Naive thymus-derived CD4-positive, alpha-beta T cell (primary cell): ENCODE data around the gene GGACT. TPM values are rescaled to one million over a fixed set of nuclear protein-coding genes. Genes with fewer than 3 reads are reported as not detected.

Experiments
- ATAC-seq: fragments of 150-1000 bp; cut with Tn5 transposase; 2 replicates; pipeline ENCODE4 v1.10.0; 2021; ENCODE audit warnings: mild to moderate bottlenecking, moderate library complexity
- CTCF ChIA-PET: fragments of 350-600 bp; sonication (Branson Sonifier 250); formaldehyde crosslinking; loops from one replicate; lab custom pipeline; 2021; ENCODE audit warnings: antibody characterized with exemption; lab: Charles Lee
- POLR2A ChIA-PET: fragments of 350-600 bp; sonication (Branson Sonifier 250); formaldehyde crosslinking; loops from one replicate; lab custom pipeline; 2021; ENCODE audit warnings: antibody characterized with exemption, inconsistent platforms; lab: Charles Lee
- DNase-seq, 9 donors: peaks; one replicate each; pipeline versions ENCODE4 v3.0.0 to v3.0.0-alpha.2; 2020 to 2022; ENCODE audit warnings: mixed read lengths in 1 of 9
- H3K27ac ChIP-seq: one replicate; pipeline ENCODE4 v1.7.0; 2013; ENCODE audit warnings: mild to moderate bottlenecking, low read depth, low read length, moderate library complexity
- H3K27me3 ChIP-seq, 2 donors: one replicate each; pipeline ENCODE4 v1.7.0; 2013; ENCODE audit warnings: low read length in 2 of 2, mild to moderate bottlenecking in 2 of 2, moderate library complexity in 2 of 2; ENCODE audit not compliant: control insufficient read depth in 2 of 2, insufficient read depth in 2 of 2
- H3K36me3 ChIP-seq, 3 experiments: 1 replicate in 2 of 3; 2 replicates in 1 of 3; pipeline ENCODE4 v1.7.0; 2013; ENCODE audit warnings: low read length in 3 of 3, mild to moderate bottlenecking in 3 of 3, moderate library complexity in 1 of 3; ENCODE audit not compliant: insufficient read depth in 3 of 3, control insufficient read depth in 2 of 3
- H3K4me1 ChIP-seq, 2 donors: one replicate each; pipeline ENCODE4 v1.7.0; 2013; ENCODE audit warnings: low read length in 2 of 2, mild to moderate bottlenecking in 2 of 2, moderate library complexity in 1 of 2; ENCODE audit not compliant: control insufficient read depth in 2 of 2, insufficient read depth in 2 of 2
- H3K4me3 ChIP-seq: 2 replicates; pipeline ENCODE4 v1.7.0; 2013; ENCODE audit warnings: mild to moderate bottlenecking, low read length
- H3K9me3 ChIP-seq, 3 experiments: 1 replicate in 2 of 3; 2 replicates in 1 of 3; pipeline ENCODE4 v1.7.0; 2013; ENCODE audit warnings: low read length in 3 of 3; ENCODE audit not compliant: control insufficient read depth in 2 of 3
- H3K27ac Mint-ChIP-seq, 9 donors: one replicate each; pipeline ENCODE4 v1.8.0; 2020 to 2022; ENCODE audit warnings: mixed read lengths in 9 of 9, mild to moderate bottlenecking in 8 of 9, moderate library complexity in 5 of 9, inconsistent platforms in 2 of 9
- H3K27me3 Mint-ChIP-seq, 5 donors: one replicate each; pipeline ENCODE4 v1.8.0; 2021 to 2022; ENCODE audit warnings: mixed read lengths in 5 of 5, mild to moderate bottlenecking in 1 of 5
- H3K36me3 Mint-ChIP-seq, 5 donors: one replicate each; pipeline ENCODE4 v1.8.0; 2020 to 2022; ENCODE audit warnings: mixed read lengths in 5 of 5, mild to moderate bottlenecking in 3 of 5, inconsistent platforms in 1 of 5
- H3K4me1 Mint-ChIP-seq, 7 donors: one replicate each; pipeline ENCODE4 v1.8.0; 2020 to 2022; ENCODE audit warnings: mixed read lengths in 7 of 7, mild to moderate bottlenecking in 3 of 7, inconsistent platforms in 1 of 7
- H3K4me3 Mint-ChIP-seq, 10 donors: one replicate each; pipeline ENCODE4 v1.8.0; 2020 to 2022; ENCODE audit warnings: mild to moderate bottlenecking in 10 of 10, mixed read lengths in 10 of 10, moderate library complexity in 6 of 10, inconsistent platforms in 2 of 10
- H3K9me3 Mint-ChIP-seq, 11 donors: one replicate each; pipeline ENCODE4 v1.8.0; 2020 to 2022; ENCODE audit warnings: mixed read lengths in 11 of 11, mild to moderate bottlenecking in 4 of 11, inconsistent platforms in 1 of 11, moderate library complexity in 1 of 11
- intact Hi-C, 2 donors: fragments of 100-400 bp; cut with micrococcal nuclease; formaldehyde crosslinking; loops; one replicate each; pipeline ENCODE4 v1.15.1; 2023
- polyA plus RNA-seq, 2 donors: library from polyadenylated mRNA; unstranded; fragments of 300-500 nt; fragmentation: Illumina TruSeq; gene quantifications; one replicate each; pipeline ENCODE4 v1.2.3, GENCODE V29; 2021
- total RNA-seq, 6 experiments: library from RNA in 5 of 6; stranded (reverse) in 5 of 6; gene quantifications; 1 replicate in 5 of 6; 2 replicates in 1 of 6; pipeline ENCODE4 v1.2.3 and lab custom pipeline; 2021 to 2026

GGACT gene
- total and polyA plus RNA-seq, 7 experiments from 2014 or later: 4.9 to 10.4 (median 7.4) TPM

DNA sequence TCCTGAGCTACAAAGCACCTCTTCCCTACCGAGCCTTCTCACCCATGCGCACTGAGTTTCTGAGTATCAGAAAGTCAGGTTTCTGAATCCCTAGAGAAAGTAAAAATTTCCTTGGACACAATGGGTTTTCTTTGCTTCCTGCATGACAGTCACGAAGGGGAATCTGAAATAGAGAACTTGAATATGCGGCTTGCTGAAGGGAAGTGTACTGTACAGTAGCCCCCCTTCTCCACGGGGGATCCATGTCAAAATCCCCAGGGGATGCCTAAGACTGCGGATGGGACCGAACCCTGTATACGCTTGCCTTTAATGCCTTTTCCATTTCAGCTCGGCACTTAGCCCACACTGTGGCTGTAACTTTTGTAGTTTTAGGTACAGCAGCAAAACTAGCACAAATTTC lies 107.9 kb downstream of the GGACT start:
- no peaks in the 10 kb centered on the region for H3K27me3 Mint-ChIP-seq
- ChIA-PET CTCF (no interaction called here), POLR2A (interaction anchor here (0.7 kb wide), 1 partner anchor 107 kb away, joined by 3 read pairs; no protein-coding TSS in a partner anchor)
- intact Hi-C loops: no loop called here
- peaks cover 0 to 24% (median 7%) of the 10 kb centered on the region in 7 donors for H3K4me1 Mint-ChIP-seq
- Histone ChIP-seq H3K27me3 (no peaks in the 10 kb centered on the region), H3K36me3 (no peaks in the 10 kb centered on the region), H3K4me3 (no peak overlapping the region), H3K27ac (no peak overlapping the region), H3K9me3 (no peaks in the 10 kb centered on the region), H3K4me1 (peaks cover 0 to 5% of the 10 kb centered on the region in 2 donors)
- no peak overlapping the region for H3K4me3 Mint-ChIP-seq
- H3K27ac Mint-ChIP-seq: no peak overlapping the region
- peaks cover 0 to 9% (median 0%) of the 10 kb centered on the region in 5 donors for H3K36me3 Mint-ChIP-seq
- DNase-seq: no peak
- no peaks in the 10 kb centered on the region for H3K9me3 Mint-ChIP-seq
- no peak for ATAC-seq

Other genes starting within 250 kb of the GGACT start
- 10 to 100 TPM in 4 of 5 experiments, 1 to 10 TPM in 1; 9.3 to 25.1 (median 22.4) TPM for gene TMTC4, start 86.0 kb upstream of the GGACT start, total RNA-seq
- 1 to 10 TPM; 3.2 to 4.3 TPM for gene TMTC4, start 86.0 kb upstream of the GGACT start, polyA plus RNA-seq